A673 (cell line): ENCODE data around the gene CNNM3.

Experiments
- EZH2 ChIP-seq: fragments of 200-600 bp; sonication (generic); IDR thresholded peaks from 2 replicates; pipeline ENCODE4 v1.6.1; 2017; ENCODE audit warnings: borderline replicate concordance, low read depth, mild to moderate bottlenecking, mixed read lengths, antibody characterized with exemption, low read length; ENCODE audit not compliant: poor library complexity, severe bottlenecking
- TF ChIP-seq, protein P1 (sequence below): fragments of 300-800, 200-600 bp; sonication (generic); conservative IDR thresholded peaks from 2 replicates; pipeline ENCODE4 v1.5.1; 2017; ENCODE audit warnings: low read depth, mild to moderate bottlenecking, antibody characterized with exemption, low read length, moderate library complexity, mixed read lengths

GRCh38 chr2:96795076-96795475 lies 21.0 kb upstream of the CNNM3 start:
- no peak for TF ChIP-seq EZH2
- TF ChIP-seq, protein P1, sequence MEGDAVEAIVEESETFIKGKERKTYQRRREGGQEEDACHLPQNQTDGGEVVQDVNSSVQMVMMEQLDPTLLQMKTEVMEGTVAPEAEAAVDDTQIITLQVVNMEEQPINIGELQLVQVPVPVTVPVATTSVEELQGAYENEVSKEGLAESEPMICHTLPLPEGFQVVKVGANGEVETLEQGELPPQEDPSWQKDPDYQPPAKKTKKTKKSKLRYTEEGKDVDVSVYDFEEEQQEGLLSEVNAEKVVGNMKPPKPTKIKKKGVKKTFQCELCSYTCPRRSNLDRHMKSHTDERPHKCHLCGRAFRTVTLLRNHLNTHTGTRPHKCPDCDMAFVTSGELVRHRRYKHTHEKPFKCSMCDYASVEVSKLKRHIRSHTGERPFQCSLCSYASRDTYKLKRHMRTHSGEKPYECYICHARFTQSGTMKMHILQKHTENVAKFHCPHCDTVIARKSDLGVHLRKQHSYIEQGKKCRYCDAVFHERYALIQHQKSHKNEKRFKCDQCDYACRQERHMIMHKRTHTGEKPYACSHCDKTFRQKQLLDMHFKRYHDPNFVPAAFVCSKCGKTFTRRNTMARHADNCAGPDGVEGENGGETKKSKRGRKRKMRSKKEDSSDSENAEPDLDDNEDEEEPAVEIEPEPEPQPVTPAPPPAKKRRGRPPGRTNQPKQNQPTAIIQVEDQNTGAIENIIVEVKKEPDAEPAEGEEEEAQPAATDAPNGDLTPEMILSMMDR = no peak
